Measurements from ENCODE around the gene TMEM200A.
"Not testable (repeated sequence)": the region's sequence is repeated elsewhere in the genome, so short reads cannot be mapped to it uniquely, and the experiment has no call there.

Gene TMEM200A

GRCh38 chr6:130337534-130337933 is 28.3 kb upstream of the TMEM200A start:
- no peak for DNase-seq
- Histone ChIP-seq H3K9me3 (ENCODE audit: severe bottlenecking) (no peaks in the 10 kb centered on the region), H3K27me3 (ENCODE audit: insufficient read depth, low read depth, severe bottlenecking) (no peaks in the 10 kb centered on the region), H3K27ac (no peak overlapping the region), H3K36me3 (no peaks in the 10 kb centered on the region), H3K4me3 (ENCODE audit: low read depth, low read length) (no peak overlapping the region)
- no peak for TF ChIP-seq CTCF (IDR thresholded peaks at IDR 0.05; ENCODE audit: low read depth, low read length)

- H3K36me3 ChIP-seq; H3K27me3 ChIP-seq (ENCODE audit: insufficient read depth, low read depth, severe bottlenecking); H3K27ac ChIP-seq; H3K9me3 ChIP-seq (ENCODE audit: severe bottlenecking); H3K4me3 ChIP-seq (ENCODE audit: low read depth, low read length); DNase-seq: not testable (repeated sequence)
Observed at GRCh38 chr6:130346324-130346723, 19.5 kb upstream of the TMEM200A start.

- Histone ChIP-seq H3K36me3 (no peaks in the 10 kb centered on the region), H3K27ac (no peak overlapping the region)
Observed at GRCh38 chr6:130354322-130354721, 11.5 kb upstream of the TMEM200A start.

GRCh38 chr6:130355572-130355971 is 10.2 kb upstream of the TMEM200A start:
- Histone ChIP-seq H3K27ac (no peak overlapping the region), H3K4me3 (ENCODE audit: low read depth, low read length) (no peak overlapping the region), H3K27me3 (ENCODE audit: insufficient read depth, low read depth, severe bottlenecking) (no peaks in the 10 kb centered on the region), H3K9me3 (ENCODE audit: severe bottlenecking) (no peaks in the 10 kb centered on the region), H3K36me3 (no peaks in the 10 kb centered on the region)
- DNase-seq = no peak
- TF ChIP-seq CTCF (IDR thresholded peaks at IDR 0.05; ENCODE audit: low read depth, low read length) = no peak

More at GRCh38 chr6:130354322-130354721, 11.5 kb upstream of the TMEM200A start:
- no peak overlapping the region for H3K4me3 ChIP-seq (ENCODE audit: low read depth, low read length)
- no peaks in the 10 kb centered on the region for H3K9me3 ChIP-seq (ENCODE audit: severe bottlenecking)
- TF ChIP-seq CTCF (IDR thresholded peaks at IDR 0.05; ENCODE audit: low read depth, low read length) = no peak
- DNase-seq = no peak
- no peaks in the 10 kb centered on the region for H3K27me3 ChIP-seq (ENCODE audit: insufficient read depth, low read depth, severe bottlenecking)

GRCh38 chr6:130357436-130357835 is 8.4 kb upstream of the TMEM200A start:
- no peak for TF ChIP-seq CTCF (IDR thresholded peaks at IDR 0.05; ENCODE audit: low read depth, low read length)
- Histone ChIP-seq H3K27ac (no peak overlapping the region), H3K27me3 (ENCODE audit: insufficient read depth, low read depth, severe bottlenecking) (no peaks in the 10 kb centered on the region), H3K9me3 (ENCODE audit: severe bottlenecking) (no peaks in the 10 kb centered on the region), H3K36me3 (no peaks in the 10 kb centered on the region), H3K4me3 (ENCODE audit: low read depth, low read length) (no peak overlapping the region)
- no peak for DNase-seq

GRCh38 chr6:130359736-130360135 is 6.1 kb upstream of the TMEM200A start:
- no peak for DNase-seq
- no peaks in the 10 kb centered on the region for H3K27me3 ChIP-seq (ENCODE audit: insufficient read depth, low read depth, severe bottlenecking)
- H3K9me3 ChIP-seq (ENCODE audit: severe bottlenecking) = no peaks in the 10 kb centered on the region
- no peak overlapping the region for H3K27ac ChIP-seq
- no peaks in the 10 kb centered on the region for H3K36me3 ChIP-seq
- no peak for TF ChIP-seq CTCF (IDR thresholded peaks at IDR 0.05; ENCODE audit: low read depth, low read length)
- H3K4me3 ChIP-seq (ENCODE audit: low read depth, low read length) = no peak overlapping the region

Data from WERI-Rb-1 (cell line).